HG03280 (cell line): ENCODE measurements around the gene RCAN1.

Source experiments
- ATAC-seq: cut with Tn5 transposase; IDR thresholded peaks from one replicate; pipeline ENCODE4 v1.9.1; 2021; ENCODE audit warnings: mild to moderate bottlenecking, moderate library complexity; ENCODE audit not compliant: unreplicated experiment

The RCAN1 gene

DNA sequence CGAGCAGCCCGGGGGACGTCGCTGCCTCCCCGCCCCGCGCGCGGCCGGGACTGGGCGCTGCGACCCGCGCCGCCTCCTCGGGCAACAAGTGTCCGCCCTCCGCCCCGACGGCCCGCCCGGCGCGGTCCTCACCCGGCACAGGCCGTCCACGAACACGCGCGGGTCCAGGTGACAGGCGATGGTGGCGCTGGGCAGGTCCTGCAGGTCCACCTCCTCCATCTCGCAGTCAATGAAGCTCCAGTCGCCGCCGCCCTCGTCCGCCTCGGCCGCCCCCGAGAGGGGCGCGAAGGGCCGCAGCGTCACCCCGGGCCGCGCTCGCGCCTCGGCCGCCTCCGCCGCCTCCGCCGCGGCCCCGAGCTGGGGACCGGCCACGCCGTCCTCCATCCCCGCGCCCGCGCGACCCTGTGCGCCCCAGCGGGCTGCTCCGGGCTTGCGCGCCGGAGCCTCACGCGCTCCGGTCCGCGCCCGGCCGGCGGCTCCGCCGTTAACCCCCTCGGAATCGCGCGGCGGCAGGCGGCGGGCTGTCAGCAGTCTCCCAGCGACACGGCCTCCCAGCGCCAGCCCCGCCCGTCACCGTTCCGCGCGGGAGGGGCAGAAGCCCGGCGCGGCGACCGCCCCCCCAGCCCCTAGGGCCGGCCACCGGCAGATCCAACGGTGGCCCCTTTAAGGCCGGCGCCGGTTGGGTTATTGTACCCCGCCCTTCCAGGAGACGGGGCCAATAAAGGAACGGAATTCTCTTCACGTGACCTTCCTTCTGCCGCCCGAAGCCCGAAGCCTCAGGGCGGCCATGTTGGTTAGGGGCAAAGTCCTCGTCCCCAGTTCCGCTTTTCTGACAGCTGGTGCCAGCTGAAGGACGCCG lies at the start of gene RCAN1:
TSS of gene RCAN1 (minus strand) at position 486 of the 859 bp plus-strand sequence. CDS start at position 384, 102 bp downstream.
- ATAC-seq, result peak; percentile 96

GRCh38 chr21:34661848-34662247 lies 46.9 kb upstream of the RCAN1 start:
- no peak for ATAC-seq

GRCh38 chr21:34653522-34653921 lies 38.6 kb upstream of the RCAN1 start:
- ATAC-seq, result no peak

- ATAC-seq, result no peak
These were observed 36.7 kb upstream of the RCAN1 start for GRCh38 chr21:34651642-34652041.

- ATAC-seq, result no peak
These were observed 36.0 kb upstream of the RCAN1 start for GRCh38 chr21:34650861-34651431.

DNA sequence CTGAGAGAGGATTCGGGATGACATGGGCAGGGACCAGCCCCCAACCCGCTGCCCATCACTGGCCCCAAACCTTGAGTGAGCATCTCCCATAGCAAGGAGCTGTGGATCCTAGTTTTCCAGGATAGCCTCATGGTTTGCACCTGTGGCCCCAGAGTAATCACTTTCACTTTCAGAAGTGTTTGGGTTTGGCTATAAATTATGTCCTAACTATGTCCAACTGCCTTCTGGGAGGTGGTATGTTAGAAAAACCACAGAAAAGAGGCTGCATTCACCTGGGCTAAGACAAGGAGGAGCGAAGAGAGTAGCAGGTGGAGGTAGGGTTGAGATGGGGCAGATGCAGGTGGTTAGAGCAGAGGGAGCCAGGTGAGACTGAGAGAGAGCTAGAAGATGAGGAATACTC lies 34.5 kb upstream of the RCAN1 start:
- no peak for ATAC-seq

DNA sequence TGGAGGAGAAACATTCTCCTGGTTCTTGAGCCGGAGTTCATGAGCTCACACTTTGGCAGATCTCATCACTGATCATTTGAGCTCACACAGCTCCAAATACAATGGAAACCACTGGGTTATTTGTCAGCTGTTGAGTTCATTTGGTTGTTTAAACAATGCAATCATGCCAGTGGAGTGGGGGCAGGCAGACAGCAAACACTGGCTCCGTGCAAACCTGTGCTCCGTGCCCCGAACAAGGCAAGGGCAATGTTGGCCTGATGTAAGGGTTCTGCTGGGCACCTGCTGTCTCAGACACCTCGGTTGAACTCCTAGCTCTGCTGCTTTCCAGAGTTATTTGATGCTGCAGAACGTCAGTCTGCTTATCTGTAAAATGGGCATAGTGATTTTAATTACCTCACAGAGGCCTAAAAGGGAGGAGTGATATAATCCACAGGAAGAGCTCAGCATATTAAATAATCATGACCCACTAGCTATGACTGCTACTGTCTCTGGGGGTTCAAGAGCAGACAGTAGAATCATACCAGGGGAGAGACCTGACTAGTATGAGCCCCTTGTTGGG lies 33.9 kb upstream of the RCAN1 start:
- ATAC-seq, result no peak

GRCh38 chr21:34647555-34647954 lies 32.6 kb upstream of the RCAN1 start:
- ATAC-seq, result no peak

DNA sequence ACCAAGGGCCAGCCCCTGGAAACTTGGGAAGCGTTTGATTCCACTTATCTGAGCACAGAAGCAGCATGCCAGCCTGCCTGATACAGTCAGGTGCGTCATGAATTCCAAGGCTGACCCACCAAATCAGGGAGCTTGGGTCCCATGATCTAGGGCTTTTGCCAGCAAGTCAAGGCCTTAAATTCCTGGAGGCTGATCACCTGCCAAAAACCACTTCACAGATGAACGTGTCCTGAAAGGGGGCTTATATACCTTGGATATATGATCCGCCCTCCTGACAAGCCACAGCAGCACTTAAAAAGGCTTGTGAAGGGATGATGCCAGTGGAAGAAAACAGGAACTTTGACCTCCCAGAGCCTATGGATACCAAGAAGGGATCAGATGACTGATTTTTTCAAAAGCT lies 29.9 kb upstream of the RCAN1 start:
- ATAC-seq, result no peak

DNA sequence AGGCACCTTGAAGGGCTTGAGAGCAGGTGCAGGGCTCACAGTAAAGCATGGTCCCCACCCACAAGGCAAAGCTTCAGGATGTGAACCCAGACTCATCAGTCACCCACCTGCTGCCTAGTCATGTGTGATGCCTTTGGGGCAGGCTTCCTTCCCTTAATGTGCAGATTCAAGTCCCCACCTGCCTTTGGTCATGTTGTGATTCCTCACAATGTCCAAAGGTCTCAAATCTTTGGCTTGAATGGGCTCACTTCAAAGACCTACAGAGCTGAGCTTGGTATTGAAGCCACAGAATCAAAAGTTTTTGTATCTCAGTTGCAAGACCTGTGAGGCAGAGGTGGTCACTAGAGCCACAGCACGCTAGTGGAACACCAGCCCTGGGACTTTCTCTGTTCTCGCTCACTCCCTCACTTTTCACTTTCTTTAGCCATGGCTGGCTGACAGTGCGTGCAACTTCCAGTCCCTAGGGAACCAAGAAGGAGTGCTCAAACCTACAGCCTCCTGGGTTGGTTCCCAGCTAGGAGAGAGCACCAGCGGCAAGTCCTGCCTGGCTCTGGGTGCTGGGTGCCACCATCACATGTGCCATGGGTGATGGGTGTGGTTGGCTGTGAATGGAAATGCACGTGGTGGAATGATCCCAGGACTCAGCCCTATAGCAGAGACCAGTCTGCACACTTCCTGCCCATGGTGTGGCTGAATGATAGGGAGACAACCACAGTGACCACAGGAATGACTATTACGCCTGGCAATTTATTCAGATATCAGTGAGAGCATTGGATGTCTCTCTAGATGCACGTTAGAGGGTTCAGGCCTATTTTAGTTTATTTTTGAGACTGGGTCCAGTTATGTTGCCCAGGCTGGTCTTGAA lies 27.5 kb upstream of the RCAN1 start:
- peak; percentile 42 for ATAC-seq

DNA sequence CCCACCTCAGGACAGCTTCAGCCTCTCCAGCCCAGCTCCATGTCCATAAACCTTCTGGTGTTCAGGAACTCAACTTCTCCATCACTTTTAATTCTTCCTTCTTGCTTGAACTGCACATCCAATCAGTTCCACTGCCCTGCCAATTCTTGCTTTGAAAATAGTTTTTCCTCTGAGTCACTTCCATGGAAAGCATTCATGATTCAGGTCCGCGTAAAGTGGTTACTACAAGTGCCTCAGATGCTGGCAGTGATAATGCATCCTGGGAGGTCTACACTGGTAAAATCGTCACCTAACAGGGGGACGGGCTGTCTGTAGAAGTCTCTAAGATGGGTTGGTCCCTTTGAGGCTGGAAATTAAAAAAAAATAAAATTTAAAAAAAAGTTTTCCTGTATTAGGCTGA lies 25.9 kb upstream of the RCAN1 start:
- no peak for ATAC-seq

DNA sequence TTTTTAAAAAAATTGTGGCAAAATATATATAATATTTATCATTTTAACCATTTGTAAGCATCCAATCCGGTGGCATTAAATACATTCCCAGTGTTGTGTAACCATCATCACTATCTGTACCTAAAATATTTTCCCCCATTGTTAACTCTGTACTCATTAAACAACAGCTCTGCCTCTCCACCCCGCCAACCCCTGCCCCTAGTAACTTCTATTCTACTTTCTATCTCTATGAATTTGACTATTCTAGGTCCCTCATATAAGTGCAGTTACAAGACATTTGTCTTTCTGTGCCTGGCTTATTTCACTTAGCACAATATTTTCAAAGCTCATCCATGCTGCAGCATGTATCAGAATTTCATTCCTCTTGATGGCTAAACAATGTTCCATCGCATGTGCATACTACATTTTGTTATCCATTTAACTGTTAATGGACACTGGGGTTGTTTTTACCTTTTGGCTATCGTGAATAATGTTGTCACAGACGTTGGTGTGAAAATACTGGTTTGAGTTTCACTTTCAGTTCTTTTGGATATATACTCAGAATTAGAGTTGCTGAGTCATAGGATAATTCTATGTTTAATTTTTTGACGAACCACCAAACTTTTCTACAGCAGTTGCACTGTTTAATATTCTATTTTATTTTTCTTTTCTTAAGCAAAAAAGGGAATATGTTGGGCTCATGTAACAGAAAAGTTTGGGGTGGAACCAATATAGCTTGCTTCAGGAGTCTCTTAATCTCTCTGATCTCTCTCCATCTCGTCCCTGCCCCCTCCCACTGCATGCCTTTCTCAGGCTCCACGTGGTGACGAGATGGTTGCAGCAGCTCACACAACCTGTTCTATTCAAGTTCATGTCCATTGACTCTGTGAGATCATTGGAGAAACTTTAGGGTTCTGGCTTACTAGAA lies 25.2 kb upstream of the RCAN1 start:
- no peak for ATAC-seq

DNA sequence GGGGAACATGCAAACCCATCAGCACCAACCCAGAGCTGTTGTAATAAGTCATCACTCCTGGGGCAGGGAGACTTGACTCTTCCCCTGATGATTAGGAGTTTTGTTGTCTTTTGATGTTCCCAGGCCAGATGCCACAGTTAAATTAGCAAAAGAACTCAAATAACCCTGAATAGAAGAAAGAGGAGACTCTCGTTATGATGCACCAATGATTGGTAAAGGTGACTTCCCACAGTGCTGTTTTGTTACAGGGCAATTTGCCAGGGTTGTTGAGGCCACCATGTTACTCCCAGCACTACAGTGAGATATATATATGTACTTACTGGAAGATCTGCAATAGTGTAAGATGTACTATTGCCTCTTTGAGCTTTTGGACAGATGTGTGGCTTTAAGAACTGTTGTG lies 24.3 kb upstream of the RCAN1 start:
- ATAC-seq, result no peak

GRCh38 chr21:34636961-34637360 lies 22.0 kb upstream of the RCAN1 start:
- ATAC-seq, result no peak

DNA sequence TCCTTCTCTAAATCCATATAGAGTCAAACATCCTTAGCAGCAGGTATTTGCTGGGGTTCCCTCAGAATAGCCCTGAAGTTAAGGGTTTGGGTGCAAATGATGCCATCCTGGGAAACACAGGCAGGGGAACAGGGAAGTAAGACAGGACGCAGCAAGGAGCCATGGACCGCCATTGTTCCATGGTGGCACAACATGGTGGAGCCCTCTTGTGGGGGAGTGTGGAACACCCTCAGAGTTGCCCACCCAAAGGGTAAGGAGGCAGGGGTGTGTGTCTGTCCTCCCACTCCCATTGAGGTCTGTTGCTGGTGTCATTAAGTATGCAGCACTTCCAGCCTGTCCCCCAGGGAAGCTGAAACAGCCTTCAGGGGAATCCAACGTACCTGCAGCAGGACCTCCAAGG lies 20.4 kb upstream of the RCAN1 start:
- ATAC-seq, result no peak

DNA sequence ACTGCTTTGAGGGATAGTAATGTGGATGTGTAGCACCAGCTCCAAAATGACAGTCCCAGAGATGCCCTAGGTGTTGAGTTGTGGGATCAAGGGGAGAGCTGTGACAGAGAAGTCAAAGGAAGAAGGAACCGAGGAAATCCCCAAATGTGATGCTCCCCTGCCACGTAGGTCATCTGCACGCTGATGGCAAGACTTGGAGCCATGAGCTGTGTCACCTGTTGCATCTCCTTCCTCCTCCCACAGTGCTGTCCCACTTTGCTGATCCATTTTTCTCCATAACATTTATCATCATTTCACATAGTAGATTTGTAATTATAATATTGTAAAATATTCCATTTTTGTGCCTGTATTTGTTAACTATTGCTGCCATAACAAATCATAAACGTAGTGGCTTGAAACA lies 17.6 kb upstream of the RCAN1 start:
- ATAC-seq, result no peak

DNA sequence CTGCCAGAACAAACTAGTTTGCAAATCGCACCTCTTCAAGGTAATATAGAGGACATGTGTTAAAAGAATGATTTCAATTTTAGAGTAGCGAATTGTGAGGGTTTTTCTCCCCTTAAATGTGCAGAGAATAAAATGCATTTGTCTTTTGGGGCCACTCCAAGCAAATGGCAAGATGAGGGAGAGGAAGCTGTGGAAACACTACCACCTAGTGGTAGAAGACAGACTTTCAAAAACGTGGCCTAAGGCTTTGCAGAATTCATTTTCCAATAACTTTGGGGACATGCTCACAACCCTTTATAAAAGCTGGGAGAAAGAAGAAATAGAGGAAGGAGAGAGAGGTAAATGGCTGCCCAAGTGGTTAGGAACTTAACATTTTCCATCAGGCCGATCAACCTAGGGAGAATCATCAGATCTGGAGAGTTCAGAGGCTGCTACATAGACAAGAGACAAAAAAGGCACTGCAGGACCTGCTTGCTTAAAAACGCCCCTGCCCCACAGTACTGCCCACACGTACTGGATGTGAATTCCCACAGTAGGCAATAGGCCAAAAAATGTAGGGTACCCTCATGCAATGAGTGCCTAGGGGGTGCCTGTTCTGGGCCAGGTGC lies 15.7 kb upstream of the RCAN1 start:
- no peak for ATAC-seq

DNA sequence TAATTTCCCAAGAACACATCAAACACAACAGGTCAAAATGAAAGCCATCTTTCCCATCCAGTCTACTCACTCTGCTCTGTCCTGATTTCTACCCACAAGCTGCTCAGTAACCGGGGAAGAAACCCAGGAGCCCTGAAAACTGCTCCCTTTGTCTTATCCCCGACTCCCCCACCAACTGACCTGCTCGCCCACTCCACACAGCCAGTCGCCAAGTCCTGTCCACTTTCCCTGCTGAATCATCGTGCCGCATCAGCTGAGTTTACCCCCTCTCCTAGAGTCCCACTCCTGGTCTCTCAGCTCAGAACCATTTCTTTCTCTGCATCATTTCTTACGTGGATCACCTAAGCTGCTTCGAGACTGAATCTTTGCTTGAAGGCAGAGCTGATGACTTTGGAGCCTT lies 11.2 kb upstream of the RCAN1 start:
- ATAC-seq, result no peak

GRCh38 chr21:34625030-34625593 lies 10.2 kb upstream of the RCAN1 start:
- no peak for ATAC-seq

- ATAC-seq, result no peak
These were observed 8.6 kb upstream of the RCAN1 start for GRCh38 chr21:34623516-34623915.
